HG03460 (cell line): ENCODE data around the gene RAB27A.
"Not testable (repeated sequence)": the region's sequence is repeated elsewhere in the genome, so short reads cannot be mapped to it uniquely, and the experiment has no call there.

Source experiments
- ATAC-seq: cut with Tn5 transposase; IDR thresholded peaks from one replicate; pipeline ENCODE4 v1.9.1; 2021; ENCODE audit not compliant: unreplicated experiment

RAB27A gene

DNA sequence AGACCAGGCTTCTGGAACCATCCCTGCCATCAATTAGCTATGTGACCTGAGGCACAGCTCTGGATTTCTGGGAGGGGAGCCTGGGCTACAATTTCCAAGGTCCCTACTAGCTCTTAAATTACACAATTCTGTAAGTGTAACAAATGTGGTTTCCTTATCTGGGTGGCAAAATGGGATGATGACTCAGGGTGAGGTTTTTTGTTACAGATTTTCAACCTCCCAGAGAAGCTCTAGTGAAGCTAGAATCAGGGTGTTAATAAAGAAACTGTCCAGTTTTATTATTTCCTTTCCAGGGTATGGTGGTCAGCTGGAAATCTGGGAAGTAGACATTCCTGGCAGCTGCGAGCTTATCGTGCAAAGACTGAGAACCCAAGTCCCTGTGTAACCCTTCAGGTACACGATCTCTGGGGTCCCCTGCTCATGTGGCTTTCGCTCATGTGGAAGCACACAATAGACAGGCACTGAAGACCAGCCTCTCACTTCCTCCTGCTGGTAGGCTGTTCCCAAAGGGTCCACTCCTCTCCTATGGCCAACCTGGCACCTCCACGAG is 7.3 kb downstream of the RAB27A start:
- ATAC-seq: no peak

GRCh38 chr15:55281517-55282228 is 7.9 kb downstream of the RAB27A start:
- no peak for ATAC-seq

DNA sequence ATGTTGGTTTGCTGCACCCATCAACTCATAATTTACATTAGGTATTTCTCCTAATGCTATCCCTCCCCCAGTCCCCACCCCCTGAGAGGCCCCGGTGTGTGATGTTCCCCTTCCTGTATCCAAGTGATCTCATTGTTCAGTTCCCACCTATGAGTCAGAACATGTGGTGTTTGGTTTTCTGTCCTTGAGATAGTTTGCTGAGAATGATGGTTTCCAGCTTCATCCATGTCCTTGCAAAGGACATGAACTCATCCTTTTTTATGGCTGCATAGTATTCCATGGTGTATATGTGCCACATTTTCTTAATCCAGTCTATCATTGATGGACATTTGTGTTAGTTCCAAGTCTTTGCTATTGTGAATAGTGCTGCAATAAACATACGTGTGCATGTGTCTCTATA is 9.0 kb downstream of the RAB27A start:
- ATAC-seq: not testable (repeated sequence)

GRCh38 chr15:55279746-55280351 is 9.8 kb downstream of the RAB27A start:
- ATAC-seq: peak; percentile 74

DNA sequence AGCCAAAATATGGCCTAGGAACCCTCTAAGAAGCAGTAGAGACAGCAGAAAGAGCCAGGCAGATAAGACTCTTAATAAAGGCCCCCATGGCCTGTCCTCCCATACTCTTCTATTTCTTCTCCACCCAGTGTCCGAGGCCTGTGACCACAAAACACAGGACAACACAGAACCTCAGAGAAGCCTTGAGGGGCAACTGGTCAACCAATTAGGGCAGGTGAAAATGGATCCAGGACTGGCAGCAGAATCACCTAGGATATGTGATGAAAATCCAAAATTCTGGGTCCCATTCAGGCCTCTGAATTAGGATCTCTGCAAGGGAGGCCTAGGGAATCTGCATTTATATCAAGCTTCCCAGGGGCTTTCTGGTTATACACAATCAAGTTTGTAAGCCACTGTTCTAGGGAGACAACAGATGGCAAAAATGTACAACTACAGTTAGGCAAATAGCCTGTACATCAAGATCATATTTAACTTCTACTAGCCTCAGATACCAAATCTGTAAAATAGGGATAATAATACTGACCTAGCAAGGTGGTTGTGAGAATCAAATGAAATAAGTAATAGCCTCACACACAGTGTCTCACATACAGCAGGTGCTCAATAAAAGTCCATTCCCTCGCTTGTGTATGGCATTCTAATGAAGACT is 10.4 kb downstream of the RAB27A start:
- no peak for ATAC-seq

DNA sequence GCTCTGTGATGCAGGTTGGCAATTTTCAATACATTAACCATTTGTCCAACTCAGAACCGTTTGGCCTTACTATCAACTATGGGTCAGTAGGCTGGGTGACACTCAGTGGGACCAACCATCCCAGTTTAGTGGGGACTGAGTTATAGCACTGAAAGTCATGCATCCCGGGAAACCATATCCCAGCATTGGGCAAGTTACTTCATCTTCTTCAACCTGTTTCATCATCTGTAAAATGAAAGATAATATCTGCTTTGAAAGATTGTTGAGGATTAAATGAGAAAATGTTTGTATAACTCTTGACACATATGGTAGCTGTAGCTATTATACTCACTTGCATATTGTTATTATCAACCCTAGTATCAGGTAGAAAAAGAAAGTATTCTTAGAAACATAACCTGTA is 11.9 kb downstream of the RAB27A start:
- ATAC-seq: no peak

DNA sequence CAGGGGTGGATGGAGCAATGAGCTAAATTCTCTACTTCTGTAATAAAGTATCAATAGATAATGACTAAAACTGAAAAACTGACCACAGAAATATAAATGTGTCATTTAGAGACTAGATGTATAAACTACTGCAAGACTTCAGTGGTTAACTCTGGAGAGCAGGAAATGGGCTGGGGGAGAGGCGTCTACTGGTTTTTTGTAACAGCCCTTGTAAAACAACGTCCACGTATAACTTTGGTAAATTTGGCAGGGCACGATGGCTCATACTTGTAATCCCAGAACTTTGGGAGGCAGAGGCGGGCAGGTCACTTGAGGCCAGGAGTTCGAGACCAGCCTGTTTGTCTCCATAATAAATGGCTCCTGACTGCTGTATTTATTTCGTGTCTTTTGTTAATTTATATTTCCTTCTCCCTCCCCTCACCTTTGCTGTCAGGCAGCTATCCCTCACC is 12.5 kb downstream of the RAB27A start:
- ATAC-seq: peak; percentile 45

DNA sequence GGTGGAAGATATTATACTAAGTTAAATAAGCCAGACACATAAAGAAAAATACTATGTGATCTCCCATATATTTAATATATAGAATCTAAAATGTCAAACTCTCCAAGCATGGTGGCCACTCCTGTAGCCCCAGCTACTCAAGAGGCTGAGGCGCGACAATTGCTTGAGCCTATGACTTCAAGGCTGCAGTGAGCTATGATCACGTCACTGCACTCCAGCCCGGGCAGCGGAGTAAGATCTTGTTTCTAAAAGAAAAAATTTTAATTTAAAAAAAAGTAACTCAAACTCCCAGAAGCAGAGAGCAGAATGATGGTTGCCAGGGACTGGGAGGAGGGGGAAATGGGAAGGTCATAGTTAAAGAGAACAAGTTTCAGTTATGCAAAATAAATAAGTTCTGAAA is 13.3 kb downstream of the RAB27A start:
- no peak for ATAC-seq

GRCh38 chr15:55270291-55270690 is 19.3 kb downstream of the RAB27A start:
- no peak for ATAC-seq

DNA sequence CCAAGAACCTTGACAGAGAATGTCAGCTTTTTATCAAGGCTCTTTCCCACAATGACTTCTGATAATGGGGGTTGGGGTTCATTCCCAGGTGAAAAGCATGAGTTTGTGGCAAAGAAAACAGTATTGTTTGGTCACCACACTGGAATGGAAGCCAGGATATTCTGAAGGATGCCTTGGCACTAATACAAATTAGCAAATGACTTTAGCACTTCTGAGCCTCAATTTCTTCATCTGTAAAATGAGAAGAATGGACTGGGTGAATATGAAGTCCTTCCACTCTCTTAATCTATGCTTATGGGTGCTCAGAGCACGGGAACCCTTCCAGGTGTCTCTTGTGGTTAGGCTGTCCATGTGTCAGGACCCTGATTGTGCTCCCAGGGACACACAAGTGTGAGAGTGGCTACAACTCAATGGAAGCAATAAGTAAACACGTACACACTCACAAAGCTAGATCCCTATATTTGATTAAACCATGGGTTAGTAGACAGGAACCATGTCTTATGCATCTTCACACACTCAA is 21.4 kb downstream of the RAB27A start:
- no peak for ATAC-seq

DNA sequence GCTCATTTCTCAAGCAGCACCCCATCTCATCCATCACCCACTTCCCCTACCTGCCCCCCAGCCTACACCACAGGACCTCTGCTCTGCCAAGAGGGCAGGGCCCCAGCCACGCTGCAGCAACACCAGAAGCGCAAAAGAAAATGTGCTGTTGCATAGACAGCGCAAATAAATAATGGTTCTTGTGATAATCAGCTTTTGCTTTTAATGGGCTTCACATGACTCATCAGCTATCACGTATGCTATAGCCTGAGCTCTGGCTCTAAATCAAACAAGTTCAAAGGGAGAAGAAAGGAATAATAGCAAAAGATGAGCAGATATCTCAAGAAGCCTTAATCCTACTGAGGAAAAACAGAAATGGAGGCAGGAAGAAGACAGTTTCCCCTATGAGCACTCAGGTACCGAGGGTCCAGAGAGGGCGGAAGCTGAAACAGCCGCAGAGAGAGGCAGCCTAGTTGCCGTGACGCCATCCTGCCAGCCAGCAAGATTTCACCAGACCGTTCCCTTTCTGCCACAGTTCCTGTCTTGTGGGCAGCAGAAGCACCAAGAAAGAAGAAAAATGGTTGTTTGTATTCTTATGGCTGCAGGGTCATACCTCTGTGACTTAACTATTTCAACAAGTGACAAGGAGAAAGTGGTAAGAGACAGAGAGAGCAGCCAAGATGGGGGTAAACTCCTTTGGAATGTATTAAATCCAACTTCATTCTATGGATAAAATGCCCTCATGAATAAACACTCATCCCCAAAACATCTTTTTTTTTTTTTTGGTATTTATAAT is 22.0 kb downstream of the RAB27A start:
- peak; percentile 97 for ATAC-seq

DNA sequence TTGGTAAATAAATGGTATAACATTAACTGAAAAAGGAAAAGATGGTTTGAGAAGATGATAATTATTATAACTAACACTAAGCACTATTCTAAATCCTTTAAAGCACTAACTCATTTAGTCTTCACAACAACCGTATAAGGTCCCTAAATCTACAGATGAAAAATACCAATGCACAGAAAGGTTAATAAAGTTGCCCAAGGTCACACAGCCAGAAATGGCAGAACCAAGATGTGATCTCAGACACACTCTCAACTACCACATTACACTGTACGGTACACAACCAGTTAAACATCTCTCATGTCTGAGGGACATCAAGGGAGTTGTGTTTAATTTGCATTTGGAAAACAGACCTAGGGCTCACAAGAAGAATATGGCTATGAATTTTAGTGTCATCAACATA is 23.1 kb downstream of the RAB27A start:
- no peak for ATAC-seq

GRCh38 chr15:55260562-55261131 is 29.0 kb downstream of the RAB27A start:
- ATAC-seq: no peak

GRCh38 chr15:55257938-55258337 is 31.7 kb downstream of the RAB27A start:
- ATAC-seq: no peak

GRCh38 chr15:55257012-55257670 is 32.5 kb downstream of the RAB27A start:
- ATAC-seq: no peak

DNA sequence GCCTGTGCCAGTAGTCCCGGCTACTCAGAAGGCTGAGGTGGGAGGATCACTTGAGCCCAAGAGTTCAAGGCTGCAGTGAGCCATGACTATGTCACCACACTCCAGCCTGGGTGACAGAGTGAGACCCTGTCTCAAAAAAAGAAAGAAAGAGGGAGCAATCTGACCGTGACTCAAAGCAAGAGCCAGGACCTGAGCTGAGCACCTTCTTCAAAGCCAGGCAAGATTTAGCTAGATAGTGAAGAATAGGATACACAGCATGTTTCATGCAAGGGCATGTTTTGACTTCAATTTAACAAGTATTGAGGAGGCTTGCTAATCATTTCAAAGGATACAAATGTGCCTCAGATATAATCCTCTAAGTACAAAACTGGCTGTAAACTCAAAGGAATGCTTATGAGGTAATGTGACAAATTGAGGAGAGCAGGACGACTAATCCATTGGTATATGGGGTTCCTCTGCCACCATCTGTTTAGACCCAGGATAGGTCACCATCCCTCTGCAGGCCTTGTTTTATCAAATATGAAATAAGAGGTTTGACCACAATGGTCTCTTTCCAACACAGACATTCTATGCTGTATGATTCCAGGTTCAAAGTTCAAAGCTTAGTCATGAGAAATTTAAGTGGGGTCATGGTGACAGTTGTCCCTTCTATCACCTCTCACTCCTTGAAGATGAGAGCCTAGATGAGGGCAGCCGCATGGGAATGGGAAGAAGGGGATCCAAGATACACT is 33.2 kb downstream of the RAB27A start:
- no peak for ATAC-seq

DNA sequence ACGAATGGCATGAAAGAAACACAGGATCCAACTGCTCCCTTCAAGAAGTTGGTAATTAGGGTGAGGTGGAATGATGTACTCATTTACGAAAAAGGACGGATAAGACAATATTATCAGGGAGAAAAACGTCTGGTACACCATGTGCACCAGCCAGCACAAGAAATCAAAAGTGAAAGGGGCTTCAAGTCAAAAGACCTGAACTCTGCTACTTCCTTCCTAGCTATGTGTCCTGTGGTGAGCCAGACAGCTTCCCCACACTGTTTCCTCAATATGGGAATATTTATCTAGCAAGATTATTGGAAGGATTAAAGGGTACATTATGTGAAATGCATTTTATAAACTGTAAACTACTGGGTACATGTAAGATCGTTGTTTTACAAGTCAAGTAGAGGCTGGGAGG is 33.9 kb downstream of the RAB27A start:
- ATAC-seq: peak; percentile 45

GRCh38 chr15:55254916-55255679 is 34.5 kb downstream of the RAB27A start:
- ATAC-seq: no peak

DNA sequence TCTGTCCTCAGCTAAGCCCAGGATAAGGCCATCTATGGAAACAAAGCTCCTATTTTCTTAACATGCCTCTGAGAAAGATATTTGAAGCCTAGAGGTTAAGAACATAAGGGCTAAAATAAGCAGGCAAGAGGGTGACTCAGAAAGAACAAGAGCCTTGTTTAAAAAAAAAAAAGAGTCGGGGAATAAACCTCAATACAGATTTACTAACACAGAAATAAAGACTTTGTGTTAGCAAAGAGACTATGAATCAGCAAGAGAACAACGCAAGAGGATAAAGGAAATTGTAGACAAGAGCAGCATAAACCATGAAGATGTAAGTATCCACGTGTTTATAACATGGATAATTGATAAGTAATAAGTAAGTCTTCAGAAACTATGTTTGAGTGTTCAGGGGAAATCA is 36.0 kb downstream of the RAB27A start:
- ATAC-seq: no peak
